ENCODE measurements around the gene VCL. TPM values are rescaled to one million over a fixed set of nuclear protein-coding genes. Genes with fewer than 3 reads are reported as not detected.

The VCL gene
- total RNA-seq, 2 donors from 2014 or later = 346 to 348 TPM

- H3K36me3 ChIP-seq = no peaks in the 10 kb centered on the region
- ATAC-seq (ENCODE audit: insufficient number of reproducible peaks, low FRiP score, low read depth) = no peak
- H3K9me3 ChIP-seq = no peaks in the 10 kb centered on the region
- no peaks in the 10 kb centered on the region for H3K27me3 ChIP-seq (replicated peaks; ENCODE audit: insufficient read depth)
- H3K27ac ChIP-seq = no peak overlapping the region
- TF ChIP-seq CTCF (IDR thresholded peaks at IDR 0.05) = no peak
- peaks cover 17 to 20% of the 10 kb centered on the region in 2 donors for H3K4me1 ChIP-seq (ENCODE audit: control insufficient read depth in 1 of 2, low read depth in 2 of 2)
- no peak for DNase-seq (ENCODE audit: low spot score)
- H3K4me3 ChIP-seq = no peak overlapping the region
Observed at GRCh38 chr10:74156919-74157289, 159.0 kb downstream of the VCL start.

- no peak overlapping the region for H3K27ac ChIP-seq
- no peak for ATAC-seq (ENCODE audit: insufficient number of reproducible peaks, low FRiP score, low read depth)
- no peak for DNase-seq (ENCODE audit: low spot score)
- no peaks in the 10 kb centered on the region for H3K9me3 ChIP-seq
- H3K27me3 ChIP-seq (replicated peaks; ENCODE audit: insufficient read depth) = no peaks in the 10 kb centered on the region
- H3K4me1 ChIP-seq (ENCODE audit: control insufficient read depth in 1 of 2, low read depth in 2 of 2) = peaks cover 0 to 12% of the 10 kb centered on the region in 2 donors
- no peaks in the 10 kb centered on the region for H3K36me3 ChIP-seq
- no peak for TF ChIP-seq CTCF (IDR thresholded peaks at IDR 0.05)
- H3K4me3 ChIP-seq = no peak overlapping the region
Observed at GRCh38 chr10:74160013-74160412, 162.1 kb downstream of the VCL start.

GRCh38 chr10:74163319-74164068 lies 165.6 kb downstream of the VCL start:
- Histone ChIP-seq H3K4me3 (no peak overlapping the region), H3K9me3 (no peaks in the 10 kb centered on the region), H3K27ac (no peak overlapping the region), H3K36me3 (no peaks in the 10 kb centered on the region), H3K4me1 (ENCODE audit: control insufficient read depth in 1 of 2, low read depth in 2 of 2) (peaks cover 0 to 12% of the 10 kb centered on the region in 2 donors), H3K27me3 (replicated peaks; ENCODE audit: insufficient read depth) (no peaks in the 10 kb centered on the region)
- no peak for TF ChIP-seq CTCF (IDR thresholded peaks at IDR 0.05)
- DNase-seq (ENCODE audit: low spot score) (no peak), ATAC-seq (ENCODE audit: insufficient number of reproducible peaks, low FRiP score, low read depth) (no peak)

GRCh38 chr10:74164716-74165529 lies 167.0 kb downstream of the VCL start:
- Histone ChIP-seq H3K4me3 (no peak overlapping the region), H3K27me3 (replicated peaks; ENCODE audit: insufficient read depth) (no peaks in the 10 kb centered on the region)

More at GRCh38 chr10:74164716-74165529, 167.0 kb downstream of the VCL start:
- Histone ChIP-seq H3K27ac (no peak overlapping the region), H3K36me3 (no peaks in the 10 kb centered on the region), H3K4me1 (ENCODE audit: control insufficient read depth in 1 of 2, low read depth in 2 of 2) (peaks cover 0 to 12% of the 10 kb centered on the region in 2 donors), H3K9me3 (no peaks in the 10 kb centered on the region)
- no peak for TF ChIP-seq CTCF (IDR thresholded peaks at IDR 0.05)
- no peak for DNase-seq (ENCODE audit: low spot score)
- no peak for ATAC-seq (ENCODE audit: insufficient number of reproducible peaks, low FRiP score, low read depth)
